H1 (cell line): ENCODE results near the gene EIPR1. TPM values are rescaled to one million over a fixed set of nuclear protein-coding genes. Genes with fewer than 3 reads are reported as not detected.
"Not testable (repeated sequence)": the region's sequence is repeated elsewhere in the genome, so short reads cannot be mapped to it uniquely, and the experiment has no call there.

Experiments used
- CTCF ChIA-PET: fragments of 300-600 bp; sonication (Branson Sonifier 250); formaldehyde crosslinking; loops from one replicate; lab custom pipeline; 2021; ENCODE audit not compliant: partially characterized antibody; lab: Charles Lee
- POLR2A ChIA-PET: fragments of 300-600 bp; sonication (Branson Sonifier 250); formaldehyde crosslinking; loops from one replicate; lab custom pipeline; 2021; ENCODE audit warnings: inconsistent platforms; ENCODE audit not compliant: partially characterized antibody; lab: Charles Lee
- DNase-seq, 2 experiments: peaks; one replicate each; pipeline versions ENCODE4 v3.0.0 to v3.0.0-alpha.2; 2010 to 2022; ENCODE audit warnings: low spot score in 2 of 2, low read depth in 1 of 2, mixed read lengths in 1 of 2
- FAIRE-seq: peaks from 2 replicates; lab custom pipeline; 2011; peaks lifted over from hg19 to GRCh38; lab: Jason Lieb, UNC
- H2AFZ ChIP-seq: 2 replicates; pipeline ENCODE4 v1.8.1; 2012; ENCODE audit warnings: low read length, inconsistent platforms
- H2AK5ac ChIP-seq: 2 replicates; pipeline ENCODE4 v1.6.1; 2013; ENCODE audit warnings: low read depth, low read length
- H2BK120ac ChIP-seq: replicated peaks from 2 replicates; pipeline ENCODE3; 2013; ENCODE audit warnings: low read depth, low read length, inconsistent platforms
- H2BK12ac ChIP-seq: 2 replicates; pipeline ENCODE4 v1.6.1; 2013; ENCODE audit warnings: low read depth, low read length
- H2BK15ac ChIP-seq: 2 replicates; pipeline ENCODE4 v1.6.1; 2013; ENCODE audit warnings: low read length
- H2BK20ac ChIP-seq: 2 replicates; pipeline ENCODE4 v1.6.1; 2013; ENCODE audit warnings: low read length
- H2BK5ac ChIP-seq: 2 replicates; pipeline ENCODE4 v1.6.1; 2013; ENCODE audit warnings: low read depth, low read length
- H3K14ac ChIP-seq: 2 replicates; pipeline ENCODE4 v1.6.1; 2013; ENCODE audit warnings: inconsistent platforms; ENCODE audit not compliant: insufficient read length
- H3K18ac ChIP-seq: 2 replicates; pipeline ENCODE4 v1.6.1; 2013; ENCODE audit warnings: low read length; ENCODE audit errors: extremely low read depth
- H3K23ac ChIP-seq: 2 replicates; pipeline ENCODE4 v1.6.1; 2013; ENCODE audit warnings: inconsistent platforms; ENCODE audit not compliant: insufficient read length
- H3K23me2 ChIP-seq: 2 replicates; pipeline ENCODE4 v1.6.1; 2013; ENCODE audit warnings: low read depth, low read length
- H3K27ac ChIP-seq: 2 replicates; pipeline ENCODE4 v1.6.1; 2011; ENCODE audit warnings: low read depth, low read length, inconsistent platforms
- H3K27me3 ChIP-seq, 4 experiments: replicated peaks in 1 of 4; 1 replicate in 1 of 4; 2 replicates in 3 of 4; pipeline versions ENCODE4 v1.6.1 to v1.8.1; 2011 to 2013; ENCODE audit warnings: low read length in 3 of 4, mild to moderate bottlenecking in 3 of 4, inconsistent platforms in 2 of 4, mixed read lengths in 2 of 4, moderate library complexity in 1 of 4; ENCODE audit not compliant: control insufficient read depth in 3 of 4, insufficient read depth in 3 of 4; ENCODE audit errors: extremely low read depth in 1 of 4
- H3K36me3 ChIP-seq, 4 experiments: 2 replicates each; pipeline versions ENCODE4 v1.6.1 to v1.8.1; 2011 to 2013; ENCODE audit warnings: mild to moderate bottlenecking in 4 of 4, low read length in 3 of 4, moderate library complexity in 2 of 4, control low read depth in 1 of 4, inconsistent platforms in 1 of 4; ENCODE audit not compliant: insufficient read depth in 4 of 4, control insufficient read depth in 2 of 4
- H3K4ac ChIP-seq: replicated peaks from 2 replicates; pipeline ENCODE3; 2013; ENCODE audit warnings: low read length, low read depth, mixed read lengths, inconsistent platforms; ENCODE audit not compliant: insufficient read length
- H3K4me1 ChIP-seq, 4 experiments: replicated peaks in 1 of 4; 1 replicate in 1 of 4; 2 replicates in 3 of 4; pipeline versions ENCODE4 v1.6.1 to v1.8.1; 2011 to 2013; ENCODE audit warnings: low read length in 3 of 4, inconsistent platforms in 2 of 4, mixed read lengths in 1 of 4; ENCODE audit not compliant: insufficient read depth in 4 of 4, control insufficient read depth in 3 of 4
- H3K4me2 ChIP-seq, 2 experiments: 2 replicates each; pipeline versions ENCODE4 v1.6.1 to v1.8.1; 2011 to 2013; ENCODE audit warnings: low read depth in 2 of 2, low read length in 2 of 2, control low read depth in 1 of 2, inconsistent platforms in 1 of 2, mild to moderate bottlenecking in 1 of 2; ENCODE audit not compliant: insufficient read depth in 1 of 2
- H3K4me3 ChIP-seq, 4 experiments: fragments of 200-600, 300-600 bp in 1 of 4; sonication (generic), shearing (Covaris generic), sonication (Bioruptor Twin) in 1 of 4; 2 replicates each; pipeline versions ENCODE4 v1.5.1 to v1.8.1; 2011 to 2016; ENCODE audit warnings: low read length in 4 of 4, low read depth in 3 of 4, control low read depth in 2 of 4, inconsistent platforms in 2 of 4, mild to moderate bottlenecking in 2 of 4, mixed read lengths in 1 of 4, moderate library complexity in 1 of 4; ENCODE audit not compliant: insufficient read depth in 2 of 4; ENCODE audit errors: extremely low read depth in 1 of 4
- H3K56ac ChIP-seq: replicated peaks from 2 replicates; pipeline ENCODE3; 2013; ENCODE audit warnings: low read depth, mild to moderate bottlenecking, mixed read lengths, low read length, inconsistent platforms; ENCODE audit not compliant: insufficient read length
- H3K79me1 ChIP-seq: 2 replicates; pipeline ENCODE4 v1.6.1; 2013; ENCODE audit warnings: low read depth, low read length, control low read depth
- H3K79me2 ChIP-seq, 2 experiments: 2 replicates each; pipeline versions ENCODE4 v1.6.1 to v1.8.1; 2012 to 2013; ENCODE audit warnings: low read length in 2 of 2, mild to moderate bottlenecking in 2 of 2, inconsistent platforms in 1 of 2; ENCODE audit not compliant: insufficient read depth in 2 of 2, control insufficient read depth in 1 of 2
- H3K9ac ChIP-seq, 4 experiments: replicated peaks in 1 of 4; 1 replicate in 1 of 4; 2 replicates in 3 of 4; pipeline versions ENCODE4 v1.6.1 to v1.8.1; 2011 to 2013; ENCODE audit warnings: low read depth in 3 of 4, low read length in 3 of 4, control low read depth in 2 of 4, mild to moderate bottlenecking in 2 of 4, moderate library complexity in 2 of 4, inconsistent platforms in 1 of 4; ENCODE audit errors: extremely low read depth in 1 of 4
- H3K9me3 ChIP-seq, 2 experiments: 2 replicates each; pipeline versions ENCODE4 v1.6.1 to v1.8.1; 2012 to 2013; ENCODE audit warnings: mild to moderate bottlenecking in 2 of 2, moderate library complexity in 2 of 2, control low read depth in 1 of 2, inconsistent platforms in 1 of 2, low read depth in 1 of 2, low read length in 1 of 2, mixed read lengths in 1 of 2; ENCODE audit not compliant: insufficient read depth in 2 of 2
- H4K20me1 ChIP-seq, 2 experiments: replicated peaks in 1 of 2; 2 replicates each; pipeline versions ENCODE3 to v1.8.1; 2011 to 2013; ENCODE audit warnings: inconsistent platforms in 2 of 2, low read length in 2 of 2, mild to moderate bottlenecking in 1 of 2; ENCODE audit not compliant: insufficient read depth in 2 of 2, control insufficient read depth in 1 of 2
- H4K5ac ChIP-seq: 2 replicates; pipeline ENCODE4 v1.6.1; 2013; ENCODE audit warnings: low read length, low read depth, mixed read lengths, inconsistent platforms; ENCODE audit not compliant: insufficient read length
- H4K8ac ChIP-seq: 2 replicates; pipeline ENCODE4 v1.8.0; 2013; ENCODE audit warnings: mild to moderate bottlenecking, moderate library complexity, low read length, inconsistent platforms; ENCODE audit not compliant: insufficient read depth; ENCODE audit errors: extremely low read depth
- H4K91ac ChIP-seq: replicated peaks from 2 replicates; pipeline ENCODE3; 2013; ENCODE audit warnings: low read length, mixed read lengths, inconsistent platforms; ENCODE audit not compliant: insufficient read length
- EP300 ChIP-seq, 2 experiments: IDR thresholded peaks; 1 replicate in 1 of 2; 2 replicates in 1 of 2; pipeline ENCODE4 v1.6.1; 2011 to 2012; ENCODE audit warnings: low read depth in 2 of 2, low read length in 2 of 2, mild to moderate bottlenecking in 2 of 2, borderline replicate concordance in 1 of 2, inconsistent platforms in 1 of 2, moderate library complexity in 1 of 2
- NANOG ChIP-seq: IDR thresholded peaks from 2 replicates; pipeline ENCODE4 v1.6.1; 2011; ENCODE audit warnings: low read length, low read depth, mild to moderate bottlenecking, inconsistent platforms; ENCODE audit not compliant: insufficient read depth, poor library complexity, severe bottlenecking
- POU5F1 ChIP-seq: IDR thresholded peaks from 2 replicates; pipeline ENCODE4 v1.6.1; 2011; ENCODE audit warnings: low read depth, mild to moderate bottlenecking, low read length, moderate library complexity
- RXRA ChIP-seq: IDR thresholded peaks from 2 replicates; pipeline ENCODE4 v1.6.1; 2011; ENCODE audit warnings: low read depth, mild to moderate bottlenecking, low read length, moderate library complexity; ENCODE audit not compliant: insufficient read depth
- SP1 ChIP-seq: IDR thresholded peaks from 2 replicates; pipeline ENCODE4 v1.6.1; 2011; ENCODE audit warnings: low read depth, low read length
- TEAD4 ChIP-seq: IDR thresholded peaks from 2 replicates; pipeline ENCODE4 v1.6.1; 2012; ENCODE audit warnings: low read depth, low read length, inconsistent platforms, mixed read lengths
- WGBS, 2 experiments: shearing (Covaris generic) in 1 of 2; methylation state at CpG; one replicate each; pipeline versions ENCODE4 v1.1.6 to v1.1.7; 2013 to 2015; ENCODE audit warnings: low lambda C conversion rate in 2 of 2, mixed read lengths in 2 of 2, inconsistent platforms in 1 of 2, low coverage in 1 of 2, missing lambda C conversion rate in 1 of 2; ENCODE audit not compliant: insufficient replicate concordance in 2 of 2, insufficient coverage in 1 of 2, insufficient read length in 1 of 2; ENCODE audit errors: extremely low coverage in 1 of 2, missing lambda C conversion rate in 1 of 2; 5-methylcytosine and 5-hydroxymethylcytosine counted together
- polyA plus RNA-seq, 7 experiments: library from polyadenylated mRNA; depleted of rRNA in 3 of 7; stranded (reverse) in 5 of 7; unstranded in 2 of 7; fragments of >200 nt in 5 of 7; fragments of 200-250 nt in 2 of 7; gene quantifications; 1 replicate in 5 of 7; 2 replicates in 1 of 7; 4 replicates in 1 of 7; pipeline versions ENCODE4 v1.2.1 to v1.2.3, GENCODE V29; 2011 to 2013; ENCODE audit warnings: missing spikeins in 2 of 7, mixed read lengths in 2 of 7
- total RNA-seq: library from RNA; stranded (reverse); fragmentation: NEBNext Ultra II Directional; extraction: Animal tissue kit (Norgen Biotek cat#: 25700); gene quantifications from 2 replicates; pipeline ENCODE4 v1.2.1, GENCODE V29; 2021

EIPR1 gene
- total and polyA plus RNA-seq, 2 of the 8 experiments (the other 6 are each of a cell fraction or from before 2014, with no cell fraction given): 26.3 to 56.4 TPM

GRCh38 chr2:3198671-3199192 lies 178.9 kb downstream of the EIPR1 start:
- DNase-seq, H2BK120ac ChIP-seq, POLR2A ChIA-PET, H2BK20ac ChIP-seq, H3K36me3 ChIP-seq, H3K56ac ChIP-seq, H3K9ac ChIP-seq, H4K8ac ChIP-seq, H2AK5ac ChIP-seq, H4K5ac ChIP-seq, H3K4me2 ChIP-seq, H2BK12ac ChIP-seq, H2BK5ac ChIP-seq, H3K27me3 ChIP-seq, H3K79me2 ChIP-seq, H4K91ac ChIP-seq, H3K4ac ChIP-seq, H3K23me2 ChIP-seq, H3K14ac ChIP-seq, H3K18ac ChIP-seq, H4K20me1 ChIP-seq, H2BK15ac ChIP-seq, H2AFZ ChIP-seq, H3K4me3 ChIP-seq, H3K9me3 ChIP-seq, H3K23ac ChIP-seq, H3K79me1 ChIP-seq: not testable (repeated sequence)
- peak; percentile 58 for TF ChIP-seq TEAD4
- 0 out of 2 replicates have a peak, but pooled peaks have one; percentile 20 for TF ChIP-seq POU5F1
- TF ChIP-seq NANOG: peak; percentile 34
- peak; percentile 48 to 78; a peak in 2 of 3 replicates for TF ChIP-seq EP300 (IDR thresholded peaks at IDR 0.05; ENCODE audit: borderline replicate concordance in 1 of 2, low read depth in 2 of 2, low read length in 2 of 2)
- 0 out of 2 replicates have a peak, but pooled peaks have one; percentile 45 for TF ChIP-seq RXRA
- peak; percentile 47; the same call in 1 of the 2 replicates for TF ChIP-seq SP1
- peak; percentile 58 for FAIRE-seq
- H3K27ac ChIP-seq: peak overlapping the region; percentile 68; the same call in 1 of the 2 replicates
- H3K4me1 ChIP-seq: peaks cover 4 to 16% (median 7%) of the 10 kb centered on the region in 4 experiments
- 70% methylated on average over 7 of the region's 10 CpGs; no CpG with 5 or more reads in 1 of the 2 experiments for WGBS, 2 experiments
- CTCF ChIA-PET: interaction anchor here (0.6 to 1.8 kb wide), 9 partner anchors 9 to 384 kb away, joined by 3 to 10 read pairs (median 3); partner anchors contain the start of genes EIPR1 and TRAPPC12
